Cardiac fibroblast (primary cell): ENCODE measurements around the gene ARHGAP19.

Experiments used
- DNase-seq, 2 donors: peaks; one replicate each; pipeline versions ENCODE4 v3.0.0 to v3.0.0-alpha.2; 2010; ENCODE audit warnings: low read depth in 2 of 2
- H3K4me3 ChIP-seq, 2 donors: replicated peaks in 1 of 2; 1 replicate in 1 of 2; 2 replicates in 1 of 2; pipeline ENCODE4 v1.5.1; 2011; ENCODE audit warnings: low read depth in 2 of 2, low read length in 2 of 2, mild to moderate bottlenecking in 2 of 2, moderate library complexity in 1 of 2
- CTCF ChIP-seq: IDR thresholded peaks from one replicate; pipeline ENCODE4 v1.5.1; 2011; ENCODE audit warnings: low read depth, mild to moderate bottlenecking, low read length, inconsistent platforms

The ARHGAP19 gene

GRCh38 chr10:97174276-97174775 is 118.1 kb downstream of the ARHGAP19 start:
- no peak for TF ChIP-seq CTCF
- H3K4me3 ChIP-seq, result no peak overlapping the region
- no peak for DNase-seq

GRCh38 chr10:97173036-97173435 is 119.4 kb downstream of the ARHGAP19 start:
- no peak for DNase-seq
- H3K4me3 ChIP-seq, result no peak overlapping the region
- no peak for TF ChIP-seq CTCF
